Measurements from ENCODE around the gene ROGDI.

The ROGDI gene

GRCh38 chr16:4831616-4832015, 29.2 kb upstream of the ROGDI start:
- Histone ChIP-seq H3K9me3 (no peaks in the 10 kb centered on the region), H3K4me3 (ENCODE audit: low read depth, low read length) (no peak overlapping the region), H3K36me3 (peaks cover 85% of the 10 kb centered on the region), H3K27me3 (no peaks in the 10 kb centered on the region), H3K4me1 (peaks cover 3% of the 10 kb centered on the region)
- TF ChIP-seq CTCF (IDR thresholded peaks at IDR 0.05; ENCODE audit: low read depth, low read length): no peak
- DNase-seq: no peak

- no peak for DNase-seq
- TF ChIP-seq CTCF (IDR thresholded peaks at IDR 0.05; ENCODE audit: low read depth, low read length): no peak
- Histone ChIP-seq H3K36me3 (peaks cover 87% of the 10 kb centered on the region), H3K4me1 (peaks cover 3% of the 10 kb centered on the region), H3K9me3 (no peaks in the 10 kb centered on the region), H3K27me3 (no peaks in the 10 kb centered on the region), H3K4me3 (ENCODE audit: low read depth, low read length) (no peak overlapping the region)
Observed at GRCh38 chr16:4830408-4830807, 28.0 kb upstream of the ROGDI start.

GRCh38 chr16:4828567-4829321, 26.3 kb upstream of the ROGDI start:
- H3K4me3 ChIP-seq (ENCODE audit: low read depth, low read length): no peak overlapping the region
- no peak for TF ChIP-seq CTCF (IDR thresholded peaks at IDR 0.05; ENCODE audit: low read depth, low read length)
- H3K4me1 ChIP-seq: peaks cover under 1% of the 10 kb centered on the region; the same call in 1 of the 2 replicates
- H3K9me3 ChIP-seq: no peaks in the 10 kb centered on the region
- peaks cover 91% of the 10 kb centered on the region for H3K36me3 ChIP-seq
- no peaks in the 10 kb centered on the region for H3K27me3 ChIP-seq
- DNase-seq: no peak

GRCh38 chr16:4826980-4827379, 24.5 kb upstream of the ROGDI start:
- Histone ChIP-seq H3K36me3 (peaks cover 90% of the 10 kb centered on the region), H3K4me3 (ENCODE audit: low read depth, low read length) (no peak overlapping the region), H3K9me3 (no peaks in the 10 kb centered on the region), H3K27me3 (no peaks in the 10 kb centered on the region), H3K4me1 (no peaks in the 10 kb centered on the region)
- no peak for TF ChIP-seq CTCF (IDR thresholded peaks at IDR 0.05; ENCODE audit: low read depth, low read length)
- no peak for DNase-seq

GRCh38 chr16:4826526-4826925, 24.1 kb upstream of the ROGDI start:
- H3K27me3 ChIP-seq: no peaks in the 10 kb centered on the region
- TF ChIP-seq CTCF (IDR thresholded peaks at IDR 0.05; ENCODE audit: low read depth, low read length): no peak
- peaks cover 90% of the 10 kb centered on the region for H3K36me3 ChIP-seq
- no peaks in the 10 kb centered on the region for H3K4me1 ChIP-seq
- no peaks in the 10 kb centered on the region for H3K9me3 ChIP-seq
- no peak overlapping the region for H3K4me3 ChIP-seq (ENCODE audit: low read depth, low read length)
- no peak for DNase-seq

GRCh38 chr16:4825196-4825595, 22.8 kb upstream of the ROGDI start:
- Histone ChIP-seq H3K4me3 (ENCODE audit: low read depth, low read length) (no peak overlapping the region), H3K27me3 (no peaks in the 10 kb centered on the region), H3K36me3 (peaks cover 89% of the 10 kb centered on the region), H3K9me3 (no peaks in the 10 kb centered on the region), H3K4me1 (no peaks in the 10 kb centered on the region)
- TF ChIP-seq CTCF (IDR thresholded peaks at IDR 0.05; ENCODE audit: low read depth, low read length): no peak
- no peak for DNase-seq

Measured in BE2C (cell line).